HPDE6-E6E7 (cell line): ENCODE measurements around the gene SCNN1B.
"Not testable (repeated sequence)": the region's sequence is repeated elsewhere in the genome, so short reads cannot be mapped to it uniquely, and the experiment has no call there.

Experiments
- DNase-seq: peaks from one replicate; pipeline ENCODE4 v3.0.0; 2011; ENCODE audit warnings: missing footprints; ENCODE audit errors: extremely low spot score

Gene SCNN1B

GRCh38 chr16:23381702-23382101 is 79.6 kb downstream of the SCNN1B start:
- not testable (repeated sequence) for DNase-seq

GRCh38 chr16:23382279-23382678 is 80.2 kb downstream of the SCNN1B start:
- DNase-seq: no peak

- DNase-seq: no peak
Observed at GRCh38 chr16:23383881-23384280, 81.8 kb downstream of the SCNN1B start.

GRCh38 chr16:23384878-23385277 is 82.8 kb downstream of the SCNN1B start:
- DNase-seq: no peak

GRCh38 chr16:23385441-23385840 is 83.3 kb downstream of the SCNN1B start:
- no peak for DNase-seq

- DNase-seq: no peak
Observed at GRCh38 chr16:23387666-23388065, 85.6 kb downstream of the SCNN1B start.

- no peak for DNase-seq
Observed at GRCh38 chr16:23388786-23389185, 86.7 kb downstream of the SCNN1B start.

GRCh38 chr16:23389201-23389600 is 87.1 kb downstream of the SCNN1B start:
- DNase-seq: no peak

- DNase-seq: not testable (repeated sequence)
Observed at GRCh38 chr16:23389936-23390335, 87.8 kb downstream of the SCNN1B start.

GRCh38 chr16:23391381-23392222 is 89.5 kb downstream of the SCNN1B start:
- DNase-seq: no peak

- DNase-seq: no peak
Observed at GRCh38 chr16:23392223-23392600, 90.1 kb downstream of the SCNN1B start.

GRCh38 chr16:23394141-23394831 is 92.2 kb downstream of the SCNN1B start:
- DNase-seq: no peak

GRCh38 chr16:23395732-23396131 is 93.6 kb downstream of the SCNN1B start:
- no peak for DNase-seq

- DNase-seq: no peak
Observed at GRCh38 chr16:23397464-23397863, 95.4 kb downstream of the SCNN1B start.

- no peak for DNase-seq
Observed at GRCh38 chr16:23398987-23399805, 97.1 kb downstream of the SCNN1B start.

GRCh38 chr16:23400447-23400846 is 98.3 kb downstream of the SCNN1B start:
- not testable (repeated sequence) for DNase-seq

- DNase-seq: no peak
Observed at GRCh38 chr16:23401139-23401538, 99.0 kb downstream of the SCNN1B start.

GRCh38 chr16:23402100-23402499 is 100.0 kb downstream of the SCNN1B start:
- no peak for DNase-seq

- no peak for DNase-seq
Observed at GRCh38 chr16:23403547-23403946, 101.4 kb downstream of the SCNN1B start.

GRCh38 chr16:23406024-23406423 is 103.9 kb downstream of the SCNN1B start:
- no peak for DNase-seq

GRCh38 chr16:23406546-23407240 is 104.6 kb downstream of the SCNN1B start:
- DNase-seq: no peak
